ENCODE measurements around the gene LIMCH1. TPM values are rescaled to one million over a fixed set of nuclear protein-coding genes. Genes with fewer than 3 reads are reported as not detected.
"Not testable (repeated sequence)": the region's sequence is repeated elsewhere in the genome, so short reads cannot be mapped to it uniquely, and the experiment has no call there.

Gene LIMCH1
- total RNA-seq, 1 donor from 2014 or later: 369 TPM

GRCh38 chr4:41709844-41710481 is 172.0 kb downstream of the LIMCH1 start:
- intact Hi-C loops (cut with DNase I): no loop called here
- TF ChIP-seq, protein P1, sequence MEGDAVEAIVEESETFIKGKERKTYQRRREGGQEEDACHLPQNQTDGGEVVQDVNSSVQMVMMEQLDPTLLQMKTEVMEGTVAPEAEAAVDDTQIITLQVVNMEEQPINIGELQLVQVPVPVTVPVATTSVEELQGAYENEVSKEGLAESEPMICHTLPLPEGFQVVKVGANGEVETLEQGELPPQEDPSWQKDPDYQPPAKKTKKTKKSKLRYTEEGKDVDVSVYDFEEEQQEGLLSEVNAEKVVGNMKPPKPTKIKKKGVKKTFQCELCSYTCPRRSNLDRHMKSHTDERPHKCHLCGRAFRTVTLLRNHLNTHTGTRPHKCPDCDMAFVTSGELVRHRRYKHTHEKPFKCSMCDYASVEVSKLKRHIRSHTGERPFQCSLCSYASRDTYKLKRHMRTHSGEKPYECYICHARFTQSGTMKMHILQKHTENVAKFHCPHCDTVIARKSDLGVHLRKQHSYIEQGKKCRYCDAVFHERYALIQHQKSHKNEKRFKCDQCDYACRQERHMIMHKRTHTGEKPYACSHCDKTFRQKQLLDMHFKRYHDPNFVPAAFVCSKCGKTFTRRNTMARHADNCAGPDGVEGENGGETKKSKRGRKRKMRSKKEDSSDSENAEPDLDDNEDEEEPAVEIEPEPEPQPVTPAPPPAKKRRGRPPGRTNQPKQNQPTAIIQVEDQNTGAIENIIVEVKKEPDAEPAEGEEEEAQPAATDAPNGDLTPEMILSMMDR (IDR thresholded peaks at IDR 0.05): no peak

GRCh38 chr4:41711654-41712053 is 173.7 kb downstream of the LIMCH1 start:
- H3K4me1 ChIP-seq; H3K27ac ChIP-seq; DNase-seq; H3K36me3 ChIP-seq; H3K9me3 ChIP-seq; H3K27me3 ChIP-seq; intact Hi-C loops (cut with DNase I); ATAC-seq; H3K4me3 ChIP-seq: not testable (repeated sequence)

More at GRCh38 chr4:41709844-41710481, 172.0 kb downstream of the LIMCH1 start:
- no peak for DNase-seq
- no peak overlapping the region for H3K4me3 ChIP-seq
- H3K9me3 ChIP-seq: no peaks in the 10 kb centered on the region
- H3K36me3 ChIP-seq: no peaks in the 10 kb centered on the region
- ATAC-seq: peak; percentile 72
- no peaks in the 10 kb centered on the region for H3K27me3 ChIP-seq
- H3K27ac ChIP-seq: no peak overlapping the region
- no peaks in the 10 kb centered on the region for H3K4me1 ChIP-seq

DNA sequence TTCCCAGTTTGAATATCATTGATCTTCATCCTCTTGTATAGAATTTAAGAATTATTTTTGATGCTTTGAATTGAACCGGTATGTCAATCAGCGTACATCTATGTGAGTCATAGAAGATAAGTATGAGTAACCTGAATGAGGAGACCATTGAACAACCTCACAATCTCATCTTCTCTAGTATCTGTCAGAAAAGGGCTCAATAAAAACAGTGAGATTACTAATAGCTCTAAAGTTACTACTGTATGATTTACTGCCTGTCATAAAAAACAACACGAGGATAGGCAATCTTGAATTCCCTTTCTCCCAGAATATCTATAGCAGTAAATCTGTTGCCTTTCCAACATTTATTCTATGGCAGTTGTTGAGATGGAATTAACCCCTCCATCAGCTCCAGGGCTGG is 174.5 kb downstream of the LIMCH1 start:
- H3K4me3 ChIP-seq: no peak overlapping the region
- ATAC-seq: no peak
- TF ChIP-seq, protein P1 (IDR thresholded peaks at IDR 0.05): no peak
- H3K36me3 ChIP-seq: no peaks in the 10 kb centered on the region
- H3K4me1 ChIP-seq: no peaks in the 10 kb centered on the region
- no peaks in the 10 kb centered on the region for H3K9me3 ChIP-seq
- peaks cover 4% of the 10 kb centered on the region for H3K27me3 ChIP-seq
- H3K27ac ChIP-seq: no peak overlapping the region
- intact Hi-C loops (cut with DNase I): no loop called here
- no peak for DNase-seq

- peaks cover 7% of the 10 kb centered on the region for H3K27me3 ChIP-seq
- no peak overlapping the region for H3K27ac ChIP-seq
- H3K4me3 ChIP-seq: no peak overlapping the region
- TF ChIP-seq, protein P1 (IDR thresholded peaks at IDR 0.05): no peak
- no peaks in the 10 kb centered on the region for H3K36me3 ChIP-seq
- ATAC-seq (no peak), DNase-seq (no peak)
- H3K4me1 ChIP-seq: no peaks in the 10 kb centered on the region
- intact Hi-C loops (cut with DNase I): no loop called here
- H3K9me3 ChIP-seq: no peaks in the 10 kb centered on the region
Measured at GRCh38 chr4:41713768-41714167, 175.8 kb downstream of the LIMCH1 start.

DNA sequence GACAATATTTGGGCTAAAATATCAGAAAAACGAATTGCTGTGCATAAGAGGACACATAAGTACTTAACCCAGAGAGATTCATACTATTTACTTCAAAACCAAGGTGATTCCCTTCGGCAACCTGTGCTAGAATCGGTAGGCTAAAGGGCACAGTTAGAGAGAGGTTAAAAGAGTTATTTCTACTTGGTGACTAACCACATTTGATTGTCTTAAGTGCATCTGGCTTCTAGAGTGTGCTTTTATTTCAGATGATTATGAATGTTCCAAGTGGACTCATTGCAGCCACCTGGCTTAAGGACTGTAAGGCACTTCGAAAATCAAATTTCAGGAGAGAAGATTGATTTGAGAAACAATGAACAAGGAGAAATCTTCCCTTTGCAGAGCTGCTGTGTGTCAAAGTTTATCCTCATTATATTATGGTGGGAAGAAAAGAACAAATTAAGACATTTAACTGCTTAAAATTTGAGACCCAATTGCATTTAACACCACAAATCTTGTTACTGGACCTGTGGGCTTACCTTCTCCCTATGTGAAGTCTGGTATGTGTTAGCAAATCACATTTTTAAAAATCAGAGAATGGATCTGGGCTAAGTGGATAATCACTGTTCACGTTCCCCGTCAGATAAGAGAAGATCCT is 176.5 kb downstream of the LIMCH1 start:
- H3K27ac ChIP-seq: no peak overlapping the region
- ATAC-seq: no peak
- no peaks in the 10 kb centered on the region for H3K36me3 ChIP-seq
- H3K27me3 ChIP-seq: peaks cover 8% of the 10 kb centered on the region
- H3K4me1 ChIP-seq: no peaks in the 10 kb centered on the region
- TF ChIP-seq, protein P1 (IDR thresholded peaks at IDR 0.05): no peak
- DNase-seq: no peak
- H3K4me3 ChIP-seq: no peak overlapping the region
- intact Hi-C loops (cut with DNase I): no loop called here
- H3K9me3 ChIP-seq: no peaks in the 10 kb centered on the region

DNA sequence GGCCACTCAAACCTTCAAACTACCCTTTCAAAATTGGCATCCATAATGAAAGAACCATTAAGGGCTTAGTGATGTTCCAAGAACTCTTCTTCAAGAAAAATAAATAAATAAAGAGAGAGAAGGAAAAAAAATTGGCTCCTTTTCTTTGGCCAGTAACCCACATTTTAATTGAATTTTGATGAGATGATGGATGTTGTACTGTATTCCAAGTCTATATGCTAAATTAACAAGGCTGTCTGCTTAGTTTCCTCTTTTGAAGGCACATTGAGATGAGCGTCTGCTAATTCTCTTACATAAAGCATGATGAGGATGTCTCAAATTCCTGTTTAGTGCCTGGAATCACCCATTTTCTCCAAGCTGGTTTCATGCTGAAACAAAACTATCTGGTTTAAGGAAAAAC is 177.2 kb downstream of the LIMCH1 start:
- TF ChIP-seq, protein P1 (IDR thresholded peaks at IDR 0.05): no peak
- DNase-seq (no peak), ATAC-seq (no peak)
- intact Hi-C loops (cut with DNase I): no loop called here
- Histone ChIP-seq H3K36me3 (no peaks in the 10 kb centered on the region), H3K27ac (no peak overlapping the region), H3K9me3 (no peaks in the 10 kb centered on the region), H3K4me3 (no peak overlapping the region), H3K27me3 (peaks cover 8% of the 10 kb centered on the region), H3K4me1 (no peaks in the 10 kb centered on the region)

All from upper lobe of right lung (tissue), 1 donor.